Head of caudate nucleus (tissue), 42 donors: ENCODE results near the gene FLT1.

ENCODE experiments used
- DNase-seq, 42 donors: peaks; one replicate each; pipeline versions ENCODE4 v3.0.0 to v3.0.0-alpha.2; 2020 to 2021; ENCODE audit warnings: mixed read lengths in 7 of 42
- intact Hi-C: fragments of 100-400 bp; cut with DNase I; formaldehyde crosslinking; loops from one replicate; pipeline ENCODE4 v1.15.0; 2022

FLT1 gene

DNA sequence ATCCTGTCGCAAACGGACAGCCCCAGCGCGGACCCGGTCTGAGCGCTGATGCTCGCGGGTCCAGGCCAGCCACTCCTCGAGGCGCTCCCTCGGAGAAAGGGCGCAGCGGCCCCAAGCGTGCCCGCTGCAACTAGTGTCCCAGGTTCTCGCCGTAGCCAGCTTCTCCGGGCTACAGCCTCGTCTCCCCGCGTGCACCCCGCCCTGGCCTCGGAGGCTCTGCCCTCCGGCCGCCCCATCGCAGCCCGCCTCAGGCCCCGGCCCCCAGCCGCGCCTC lies 487 bp downstream of the FLT1 start:
- intact Hi-C loops, result no loop called here
- DNase-seq, result no peak

DNA sequence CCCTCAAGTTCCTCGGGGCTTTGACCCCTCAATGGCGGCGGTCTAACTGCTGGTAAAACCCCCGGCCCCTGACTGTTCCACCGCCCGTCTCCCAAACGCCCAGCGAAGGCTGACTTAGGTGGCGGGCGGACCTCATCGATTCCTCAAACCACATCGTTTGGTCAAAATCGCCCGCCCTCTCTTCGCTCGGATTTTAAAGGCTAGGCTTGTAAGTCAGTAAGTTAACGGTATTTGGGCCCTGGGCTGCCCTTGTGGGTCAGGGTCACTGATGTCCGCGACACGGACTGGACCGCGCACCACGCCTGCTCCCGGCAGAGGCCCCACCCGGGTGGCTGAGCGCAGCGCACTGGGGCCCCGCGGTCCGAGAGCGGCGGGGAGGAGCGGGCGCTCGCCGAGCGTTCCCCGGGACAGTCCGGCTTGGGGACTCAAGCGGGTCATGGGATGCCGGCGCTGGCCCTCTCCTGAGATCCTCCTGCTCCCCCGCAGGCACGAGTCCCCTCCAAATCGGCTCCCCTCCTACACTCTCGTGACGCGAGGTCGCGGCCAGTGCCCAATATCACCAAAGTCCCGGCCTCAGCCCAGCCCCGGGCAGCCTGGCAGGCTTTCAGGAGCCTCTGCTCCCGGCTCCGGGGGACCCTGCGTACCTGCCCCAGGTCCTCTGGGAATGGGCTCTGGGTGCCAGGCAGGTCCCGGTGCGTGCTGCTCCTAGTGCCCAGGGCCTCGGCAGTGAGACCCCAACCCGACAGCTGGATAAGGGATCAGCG lies 1.0 kb downstream of the FLT1 start:
- DNase-seq, result no peak
- intact Hi-C loops, result no loop called here

DNA sequence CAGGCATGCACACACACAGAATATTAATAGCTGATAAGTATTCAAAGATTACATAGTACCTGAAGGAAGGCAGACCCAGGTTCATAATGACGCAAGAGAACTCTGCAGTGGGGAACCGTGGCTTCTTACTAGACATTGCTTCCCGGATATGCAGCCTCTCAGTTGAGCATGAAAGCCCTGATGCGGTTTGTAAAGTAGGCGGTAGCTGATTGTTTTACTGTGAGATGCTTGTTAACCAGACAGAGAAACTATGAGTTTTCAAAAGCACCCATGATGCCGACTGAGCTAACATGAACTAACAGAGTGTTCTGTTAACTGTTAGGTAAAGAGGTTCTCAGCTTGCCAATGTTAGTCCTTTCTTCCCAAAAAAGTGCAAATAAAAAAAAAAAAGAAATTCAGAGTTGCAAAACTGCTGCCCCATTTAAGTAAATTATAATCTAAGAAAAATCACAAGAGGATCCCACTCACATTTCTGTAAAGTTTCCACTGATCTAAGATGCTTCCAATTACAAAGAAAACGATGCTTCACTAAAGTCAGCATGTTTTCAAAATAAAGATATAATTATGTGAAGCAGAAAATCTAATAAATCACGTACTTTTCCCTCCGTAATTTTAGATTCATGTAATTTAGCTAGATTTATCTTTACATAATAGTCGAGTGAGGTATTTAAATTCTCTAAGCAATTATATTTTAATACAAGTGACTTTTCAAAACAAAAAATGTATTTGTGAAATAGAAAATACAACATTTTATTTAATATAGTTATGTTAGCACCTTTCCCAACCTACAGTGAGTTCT lies 2.2 kb downstream of the FLT1 start:
- intact Hi-C loops, result no loop called here
- no peak for DNase-seq

DNA sequence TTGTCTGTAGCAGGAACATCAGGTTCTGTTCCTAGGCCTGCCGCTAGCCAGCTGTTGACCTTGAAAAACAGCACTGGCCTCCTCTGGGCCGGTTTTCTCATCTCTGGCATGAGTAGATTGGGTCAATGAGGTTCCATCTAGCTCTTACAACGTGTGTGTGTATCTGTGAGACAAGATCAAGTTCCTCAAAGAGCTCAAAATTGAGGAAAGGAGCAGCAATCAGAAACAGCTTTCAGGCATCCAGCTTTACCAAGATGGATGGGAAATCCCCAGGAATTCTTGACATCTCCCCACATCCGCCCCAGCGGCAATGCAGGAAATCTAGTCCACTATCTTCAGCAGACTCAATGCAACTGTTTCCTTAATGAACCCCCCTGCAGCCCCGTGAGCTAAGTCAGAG lies 4.9 kb downstream of the FLT1 start:
- DNase-seq, result no peak
- intact Hi-C loops, result no loop called here

DNA sequence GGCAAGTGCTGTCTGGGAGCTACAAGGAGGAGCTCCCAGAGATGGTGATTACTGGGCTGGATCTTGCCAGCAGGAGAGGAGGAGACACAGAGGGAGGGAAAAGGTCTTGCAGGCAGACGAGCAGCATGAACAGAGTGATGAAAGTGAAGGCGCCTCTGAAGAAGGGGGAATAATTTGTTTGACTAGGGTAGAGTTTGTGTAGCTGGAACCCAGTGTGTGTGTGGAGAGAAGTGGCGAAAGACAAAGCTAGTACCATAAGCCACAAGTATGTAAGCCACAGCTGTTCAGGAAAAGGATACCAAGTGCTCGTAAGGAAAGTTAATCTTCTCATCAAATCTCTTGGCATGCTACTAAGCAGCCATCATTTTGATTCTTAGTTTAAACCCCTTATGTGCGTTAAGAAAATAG lies 5.4 kb downstream of the FLT1 start:
- intact Hi-C loops, result no loop called here
- DNase-seq, result no peak

DNA sequence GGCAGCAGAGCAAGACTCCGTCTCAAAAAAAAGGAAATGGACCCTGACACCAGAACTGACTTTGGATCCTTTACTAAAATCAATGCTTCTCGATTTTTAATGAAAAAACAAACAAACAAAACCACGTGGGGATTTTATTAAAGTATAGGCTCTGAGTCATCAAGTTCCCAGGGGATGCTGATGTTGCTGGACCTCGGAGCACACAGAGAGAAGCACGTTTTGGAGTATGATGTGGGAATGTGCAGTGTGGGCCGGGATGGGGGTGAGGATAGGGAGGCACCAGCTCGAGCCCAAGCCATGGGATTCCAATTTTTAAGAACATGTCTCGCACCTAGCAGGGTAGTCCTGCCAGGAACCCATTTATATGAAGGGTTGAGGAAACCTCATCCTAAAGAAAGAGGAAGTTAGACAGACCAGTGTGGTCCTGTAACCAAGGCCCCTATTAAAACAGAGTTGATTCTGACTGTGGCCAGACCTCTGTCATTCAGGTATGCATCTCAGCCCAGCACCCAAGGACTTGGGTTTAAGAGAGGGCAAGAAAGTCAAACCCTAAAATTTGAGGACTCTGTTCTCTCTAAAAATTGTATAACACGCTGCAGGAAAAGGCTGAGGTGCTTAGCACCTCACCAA lies 6.4 kb downstream of the FLT1 start:
- intact Hi-C loops, result no loop called here
- no peak for DNase-seq

DNA sequence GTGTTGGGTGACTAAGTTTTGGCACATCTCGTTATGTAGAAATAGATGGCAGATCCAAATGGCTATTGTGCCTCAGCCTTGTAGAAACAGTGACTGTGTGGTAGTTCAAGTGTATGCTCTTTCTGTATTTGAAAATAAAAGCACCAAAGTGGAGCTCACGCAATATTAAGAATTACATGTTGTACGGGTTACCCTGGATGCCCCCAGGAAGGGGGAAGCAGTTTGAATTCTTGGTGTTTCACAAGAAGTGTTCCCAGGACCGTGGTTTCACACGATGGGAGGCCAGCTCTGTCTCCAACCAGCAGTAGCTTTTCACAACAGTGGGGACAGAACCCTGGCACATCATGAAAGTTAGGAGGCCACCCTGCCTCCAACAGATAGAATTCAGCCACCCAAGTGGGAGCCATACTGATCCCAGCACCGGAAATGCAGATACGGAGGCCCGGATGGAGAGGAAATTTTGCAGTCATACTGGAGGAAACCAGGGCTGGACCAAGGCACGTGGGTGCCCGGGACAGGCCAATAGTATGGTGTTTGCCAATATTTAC lies 8.9 kb downstream of the FLT1 start:
- intact Hi-C loops, result no loop called here

DNA sequence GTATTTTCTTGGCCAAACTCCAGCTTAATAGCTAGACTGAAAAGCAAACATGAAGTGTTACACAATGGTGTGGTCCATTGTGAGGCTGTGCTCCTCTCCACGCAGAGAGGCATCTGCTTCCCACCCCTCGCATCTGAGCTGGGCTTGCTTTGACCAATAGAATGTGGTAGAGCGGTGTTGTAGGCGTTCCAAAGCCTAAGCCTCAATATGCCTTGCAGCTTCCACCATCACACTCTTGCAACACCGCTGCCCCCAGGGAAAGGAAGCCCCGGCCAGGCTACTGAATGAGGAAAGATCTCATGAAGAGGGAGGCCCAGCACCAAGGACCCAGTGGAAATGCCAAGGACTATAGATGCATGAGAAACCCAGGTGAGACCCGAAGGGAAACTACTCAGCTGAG lies 9.4 kb downstream of the FLT1 start:
- intact Hi-C loops, result no loop called here
- DNase-seq, result no peak

More for the DNA sequence above, 8.9 kb downstream of the FLT1 start:
- no peak for DNase-seq

DNA sequence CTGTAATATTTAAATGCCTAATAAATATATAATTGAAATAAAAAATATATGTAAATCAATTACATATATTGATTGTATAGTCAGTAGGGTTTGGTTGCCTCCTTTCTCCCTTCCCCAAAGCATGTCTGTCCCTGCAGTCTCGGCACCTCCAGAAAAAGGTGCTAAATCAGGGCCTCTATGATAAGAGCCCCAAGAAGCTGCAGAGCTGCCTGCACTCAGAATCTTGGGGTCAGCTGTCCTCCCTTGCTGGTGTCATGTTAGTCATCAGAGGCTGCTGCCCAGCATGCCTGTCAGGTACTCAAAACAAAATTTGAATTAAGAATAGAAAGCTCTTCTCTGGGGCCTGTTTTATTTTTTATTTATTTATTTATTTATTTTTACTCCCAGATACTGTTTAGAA lies 9.8 kb downstream of the FLT1 start:
- no peak for DNase-seq
- intact Hi-C loops, result no loop called here

DNA sequence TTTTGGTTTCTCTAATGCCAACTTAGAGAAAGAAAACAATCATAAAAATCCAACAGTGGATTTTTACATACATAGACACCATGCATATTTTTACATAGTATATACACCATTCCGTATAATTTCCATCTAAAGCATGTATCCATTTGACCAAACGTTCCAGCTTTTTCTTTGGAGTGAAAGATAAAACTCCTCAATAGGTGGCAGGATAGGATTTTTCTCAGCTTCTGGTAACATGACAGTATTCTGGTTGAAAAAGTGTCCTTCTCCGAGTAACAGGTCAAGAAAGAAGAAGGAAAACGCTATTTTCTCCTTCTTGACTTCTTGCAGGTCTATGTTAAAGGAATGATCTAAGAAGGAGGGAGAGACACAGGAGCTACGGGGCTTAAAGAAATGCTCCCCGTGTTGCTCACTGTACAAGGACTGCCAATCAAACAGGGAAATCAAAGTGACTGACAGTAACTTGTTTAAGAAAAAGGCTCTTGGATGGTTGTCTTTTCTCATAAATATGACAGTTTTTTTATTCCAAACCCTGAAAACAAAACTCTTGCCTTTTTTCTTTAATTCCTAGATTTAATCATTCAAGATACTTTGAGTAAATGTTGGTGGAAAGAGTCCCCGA lies 11.5 kb downstream of the FLT1 start:
- DNase-seq, result no peak
- intact Hi-C loops, result no loop called here

DNA sequence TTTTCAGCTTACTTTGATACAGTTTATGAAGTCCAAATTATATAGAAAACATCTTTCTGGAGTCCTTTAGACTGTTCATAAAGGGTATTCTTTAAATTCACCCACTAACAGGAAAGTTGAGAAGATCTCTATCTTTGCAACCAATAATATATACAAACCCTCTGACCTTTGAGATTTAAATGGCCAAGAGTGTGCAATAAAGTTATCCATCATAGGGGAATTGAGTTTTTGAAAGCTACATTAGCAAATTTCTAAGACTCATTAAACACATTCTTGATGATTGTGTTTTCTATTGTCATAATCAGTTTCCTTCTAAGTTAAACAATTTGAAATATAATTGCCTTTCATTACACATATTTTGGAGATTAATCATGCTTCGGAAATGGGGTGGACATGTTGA lies 15.9 kb downstream of the FLT1 start:
- intact Hi-C loops, result no loop called here
- DNase-seq, result no peak

DNA sequence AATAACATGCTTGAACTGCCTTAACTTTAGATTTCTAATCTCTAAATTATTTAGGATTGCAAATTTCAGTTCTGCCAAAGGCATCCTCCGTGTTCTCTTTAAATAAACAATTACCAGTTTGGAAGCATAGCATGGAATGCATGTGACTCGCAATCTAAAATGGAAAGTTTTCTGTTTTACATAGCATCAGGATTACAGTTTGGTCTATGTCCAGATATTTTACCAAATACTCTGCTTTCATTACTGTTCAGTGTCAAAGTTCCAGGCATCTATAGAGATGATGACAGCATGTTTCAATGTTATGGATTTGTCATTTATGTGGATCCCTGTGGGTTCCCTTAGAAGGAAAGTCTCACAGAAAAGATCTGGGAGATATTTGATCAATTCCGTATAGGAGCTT lies 16.8 kb downstream of the FLT1 start:
- intact Hi-C loops, result no loop called here
- no peak for DNase-seq

DNA sequence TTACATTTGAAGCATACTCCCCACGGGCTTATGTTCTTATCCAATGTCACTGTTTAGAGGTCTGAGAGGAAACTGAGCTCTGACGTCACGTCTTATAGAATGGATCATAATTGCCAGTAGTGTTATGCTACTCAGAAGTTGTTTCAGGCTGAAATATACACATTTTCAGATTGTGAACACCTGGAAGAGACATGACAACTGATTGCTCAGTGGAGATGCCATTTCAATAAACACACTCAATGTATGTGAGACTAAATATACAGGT lies 17.3 kb downstream of the FLT1 start:
- intact Hi-C loops, result no loop called here
- no peak for DNase-seq

DNA sequence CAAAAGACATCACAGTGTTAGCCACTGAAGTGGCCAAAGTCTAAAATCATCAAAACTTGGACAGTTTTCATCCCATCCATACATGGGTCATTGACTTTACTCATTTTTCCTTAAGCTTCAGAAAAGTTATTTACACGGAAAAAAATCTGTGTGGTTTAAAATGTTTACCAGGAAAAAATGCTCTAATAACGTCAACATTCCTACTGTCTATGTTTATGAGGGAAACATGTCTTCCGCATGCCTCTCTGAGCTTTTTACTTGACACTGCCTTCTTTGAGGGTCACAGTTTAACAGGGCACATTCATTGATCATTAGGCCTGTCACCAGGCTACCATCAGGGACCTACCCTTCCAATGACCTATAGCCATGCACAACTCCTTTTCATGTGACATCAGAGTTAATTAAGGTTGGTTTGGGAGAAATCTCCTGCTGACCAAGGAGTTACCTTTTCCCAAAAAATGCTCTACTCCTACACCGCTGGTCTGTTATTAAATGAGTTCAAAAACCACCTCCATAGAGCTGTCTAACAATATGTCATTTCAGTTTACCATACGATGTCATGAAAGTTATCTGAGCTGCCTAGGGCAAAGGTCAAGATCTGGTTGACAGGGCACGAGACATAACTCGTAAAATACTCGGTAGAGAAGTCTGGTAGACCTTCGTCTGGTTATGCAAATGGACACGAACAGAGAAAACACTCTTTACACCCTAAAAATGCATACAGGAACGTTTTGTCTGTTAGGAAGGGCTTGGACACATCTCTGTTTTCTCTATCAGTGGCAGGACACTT lies 17.8 kb downstream of the FLT1 start:
- intact Hi-C loops, result no loop called here
- no peak for DNase-seq

DNA sequence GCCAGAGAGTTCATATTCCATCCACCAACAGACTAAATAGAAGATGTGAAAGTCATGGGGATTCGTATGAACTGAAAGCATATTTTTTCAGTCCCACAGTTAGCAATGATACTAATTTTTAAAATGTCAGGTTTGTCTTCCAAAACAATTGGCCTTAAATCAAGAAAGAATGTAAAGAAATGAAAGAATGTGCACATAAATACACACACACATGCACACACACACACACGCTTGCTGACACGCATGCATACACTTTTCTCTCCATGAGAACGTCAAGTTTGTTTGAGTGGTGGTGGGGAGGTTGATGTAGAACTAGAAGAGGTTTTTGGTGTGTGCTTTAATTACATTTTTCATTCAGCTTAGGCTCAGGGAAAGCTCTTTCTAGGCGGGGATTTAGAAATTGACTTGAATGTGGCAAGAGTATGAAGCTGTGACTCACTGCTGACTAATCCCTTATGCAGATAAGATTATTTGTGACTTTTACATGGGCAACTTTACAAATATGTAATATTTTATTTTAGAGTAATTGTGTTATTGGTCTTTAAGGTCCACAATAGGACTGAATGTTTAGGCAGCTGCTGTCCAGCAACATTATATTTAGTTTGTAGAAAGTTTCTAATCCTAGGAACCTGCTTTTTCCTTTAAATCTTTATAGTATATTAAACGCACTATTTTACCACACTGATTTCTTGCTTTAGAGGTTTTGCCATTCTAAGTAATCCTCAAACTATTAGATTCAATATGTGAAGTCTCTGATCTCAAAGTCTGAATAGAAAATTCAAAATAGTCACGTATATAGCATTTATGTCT lies 18.8 kb downstream of the FLT1 start:
- intact Hi-C loops, result no loop called here
- no peak for DNase-seq

DNA sequence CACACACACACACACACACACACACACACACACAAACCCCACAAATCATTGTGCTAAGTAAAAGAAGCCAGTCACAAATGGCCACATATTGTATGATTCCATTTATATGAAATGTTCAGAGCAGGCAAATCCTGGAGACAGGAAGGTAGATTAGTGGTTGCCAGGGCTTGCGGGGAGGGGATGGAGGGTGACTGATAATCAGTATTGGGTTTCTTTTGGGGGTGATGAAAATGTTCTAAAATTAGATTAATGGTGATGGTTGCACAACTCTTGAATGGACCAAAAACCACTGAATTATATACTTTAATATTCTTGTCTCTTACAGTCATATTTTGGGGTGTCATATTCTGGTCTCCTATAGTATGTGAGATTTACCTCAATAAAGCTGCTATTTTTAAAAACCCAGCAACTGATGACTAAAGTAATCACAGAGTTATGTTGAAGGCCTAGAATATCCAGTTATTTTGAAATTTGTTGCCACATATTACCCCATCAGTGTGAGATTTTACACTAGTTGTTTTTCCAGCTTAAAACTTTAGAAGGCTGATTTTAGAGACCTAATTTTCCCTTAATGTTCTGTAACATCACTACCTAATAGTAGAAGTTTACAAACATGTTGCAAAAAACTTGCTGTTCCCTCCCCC lies 20.3 kb downstream of the FLT1 start:
- intact Hi-C loops, result no loop called here
- DNase-seq, result no peak

DNA sequence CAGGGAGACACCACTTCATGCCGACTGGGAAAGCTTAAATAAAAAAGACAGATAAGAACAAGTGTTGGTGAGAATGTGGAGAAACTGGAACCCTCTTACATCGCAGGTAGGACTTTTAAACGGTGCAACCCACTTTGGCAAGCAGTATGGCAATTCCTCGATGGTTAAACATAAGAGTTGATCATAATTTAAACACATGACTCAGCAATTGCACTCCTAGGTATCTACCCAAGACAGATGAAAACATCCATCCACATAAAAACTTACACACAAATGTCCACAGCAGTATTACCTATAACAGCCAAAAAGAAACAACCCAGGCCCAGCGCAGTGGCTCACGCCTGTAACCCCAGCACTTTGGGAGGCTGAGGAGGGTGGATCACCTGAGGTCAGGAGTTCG lies 21.9 kb downstream of the FLT1 start:
- intact Hi-C loops, result no loop called here
- DNase-seq, result no peak

DNA sequence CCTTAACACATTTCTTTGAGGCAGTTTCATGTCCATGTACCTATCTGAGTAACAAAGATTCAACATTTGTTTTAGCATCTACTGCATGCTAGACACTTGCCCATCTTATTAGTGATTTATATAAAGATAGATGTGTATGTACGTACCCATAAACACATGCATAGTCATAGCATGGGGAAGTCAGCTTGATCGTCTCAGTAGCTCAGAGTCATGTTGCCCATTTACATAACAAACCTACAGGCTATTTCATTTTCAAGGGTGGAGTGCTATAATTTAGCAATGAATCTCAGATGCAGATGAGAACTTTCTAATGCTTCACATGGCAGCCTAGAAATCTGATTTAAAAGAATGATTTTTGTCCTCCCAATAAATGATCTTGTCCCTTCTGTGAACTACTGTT lies 23.5 kb downstream of the FLT1 start:
- intact Hi-C loops, result no loop called here
- DNase-seq, result no peak
